ENCODE measurements around the gene ADCY9.

GRCh38 chr16:4109250-4109736 is 6.9 kb downstream of the ADCY9 start:
- TF ChIP-seq CTCF (IDR thresholded peaks at IDR 0.05) (no peak), EZH2 (IDR thresholded peaks at IDR 0.05; ENCODE audit: borderline replicate concordance, insufficient read depth, low read depth, low read length, poor library complexity, severe bottlenecking) (no peak)

Data from B cell (primary cell).